Fibroblast of skin of back (primary cell): ENCODE measurements around the gene HOXB3.

Experiments used
- DNase-seq: peaks from one replicate; pipeline ENCODE4 v3.0.0-alpha.2; 2013

The HOXB3 gene

DNA sequence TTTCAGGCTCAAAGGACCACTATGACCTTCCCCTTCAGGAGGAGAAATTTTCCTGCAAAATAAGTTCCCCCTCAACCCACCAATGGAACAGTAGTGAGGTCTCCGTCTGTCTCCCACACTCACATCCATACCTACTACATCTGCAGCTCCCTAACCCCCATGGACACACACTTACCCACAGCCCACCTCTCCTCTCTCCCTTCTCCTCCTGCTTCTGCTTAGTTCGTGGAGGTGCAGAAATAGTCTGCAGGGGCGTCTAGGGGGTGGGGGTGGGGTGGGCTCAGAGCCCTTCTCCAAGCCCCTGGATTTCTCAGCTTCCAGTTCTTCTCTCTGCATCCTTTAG, 20.8 kb downstream of the HOXB3 start:
- no peak for DNase-seq

DNA sequence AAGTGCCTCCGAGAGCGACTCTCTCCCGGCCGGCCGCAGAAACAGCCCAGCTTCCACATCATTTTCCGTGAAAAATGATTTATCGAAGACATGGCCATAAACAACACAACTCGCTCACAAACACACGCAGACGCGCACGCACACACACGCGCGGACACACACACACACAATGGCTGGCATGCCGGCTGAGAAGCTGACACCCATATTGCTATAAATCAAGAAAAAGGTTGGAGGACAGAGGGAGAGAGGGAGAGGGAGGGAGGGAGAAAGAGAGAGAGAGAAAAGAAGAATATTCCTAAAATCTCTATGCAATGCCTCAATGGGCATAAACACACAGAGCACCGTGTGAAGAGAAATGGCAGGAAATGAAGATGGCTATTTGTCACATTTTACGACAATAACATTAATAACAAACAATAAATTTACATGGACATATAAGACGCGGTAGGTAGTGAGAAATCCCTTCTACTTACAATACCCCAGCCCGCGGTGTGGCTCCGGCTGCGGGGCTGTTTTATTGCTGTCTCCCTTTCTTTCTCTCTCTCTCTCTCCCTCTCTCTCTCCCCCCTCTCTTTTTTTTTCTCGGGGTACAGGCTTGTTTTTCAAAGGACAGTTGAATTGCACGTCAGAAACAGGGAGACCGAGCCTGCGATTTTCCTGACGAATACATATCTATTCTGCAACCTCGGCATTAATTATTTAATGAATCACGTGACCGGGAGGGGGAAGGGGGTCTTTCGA, 21.4 kb downstream of the HOXB3 start:
- no peak for DNase-seq

DNA sequence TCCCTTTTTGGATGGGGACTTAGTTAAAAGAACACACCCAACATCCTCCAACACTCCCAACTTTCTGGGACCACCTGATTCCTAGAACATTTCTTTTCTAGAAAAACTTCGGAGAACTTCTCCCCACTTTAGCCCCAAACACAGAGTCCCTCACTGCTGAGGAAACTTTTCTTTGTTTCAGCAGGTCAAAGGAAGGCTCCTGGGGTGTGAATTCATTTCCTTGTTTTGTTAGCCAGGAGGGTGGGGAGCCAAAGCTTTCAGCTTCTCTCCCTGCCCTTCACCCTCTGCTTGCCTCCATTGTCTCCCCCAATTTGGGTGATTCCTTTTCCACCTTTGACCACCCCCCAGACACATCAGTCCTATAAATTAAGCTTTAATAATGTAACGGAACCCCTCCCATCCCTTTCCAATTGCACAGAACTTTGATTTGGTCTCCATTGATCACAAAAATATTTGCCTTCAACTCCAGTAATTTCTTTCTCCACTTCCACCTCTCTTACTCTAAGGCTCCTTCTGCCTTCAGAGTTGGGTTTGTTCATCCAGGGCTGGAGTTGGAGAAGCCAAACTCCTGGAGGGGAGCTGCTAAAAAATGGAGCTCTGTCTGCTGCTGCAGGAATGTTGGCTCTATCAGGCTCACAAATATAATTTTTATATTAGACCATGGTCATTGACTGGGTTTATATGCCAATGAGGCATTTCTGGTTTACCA, 22.2 kb downstream of the HOXB3 start:
- DNase-seq: no peak

DNA sequence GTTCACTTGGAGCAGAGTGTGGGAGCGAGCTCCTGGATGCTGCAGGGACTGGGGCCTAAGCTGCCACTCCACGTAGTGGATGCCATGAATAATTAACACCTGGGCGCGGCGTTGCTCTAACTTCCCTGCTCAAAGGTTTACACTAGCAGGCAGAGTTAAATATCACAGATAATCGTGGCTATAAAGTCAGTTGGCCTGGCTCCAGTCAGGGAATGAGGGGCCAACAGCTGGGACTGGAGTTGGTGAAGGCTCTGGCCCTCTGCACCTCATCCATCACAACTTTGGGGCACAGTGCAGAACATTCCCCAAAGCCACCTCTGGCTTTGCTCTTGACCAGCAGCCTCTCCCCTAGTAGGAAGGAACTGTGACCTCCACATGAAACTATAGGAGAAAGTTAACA, 22.8 kb downstream of the HOXB3 start:
- DNase-seq: no peak

DNA sequence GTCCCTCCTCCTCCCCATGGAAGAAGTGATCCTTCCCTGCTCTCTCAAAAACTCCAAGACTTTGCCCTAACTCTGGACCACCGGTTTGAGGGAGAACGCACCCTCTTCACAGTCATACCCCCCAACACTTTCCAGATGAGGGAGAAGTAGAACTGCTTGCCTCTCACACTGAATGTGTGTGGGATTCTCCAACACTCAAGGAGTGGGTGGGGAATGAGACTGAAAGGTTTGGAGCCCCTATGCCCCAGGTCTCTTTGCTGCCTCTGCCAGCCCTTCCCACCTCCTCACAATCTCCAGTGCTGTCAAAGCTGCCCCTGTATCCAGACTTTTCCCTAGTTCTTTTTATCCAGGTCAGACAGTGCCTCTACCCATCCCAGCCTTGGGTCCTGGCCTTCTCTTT, 23.3 kb downstream of the HOXB3 start:
- DNase-seq: no peak

DNA sequence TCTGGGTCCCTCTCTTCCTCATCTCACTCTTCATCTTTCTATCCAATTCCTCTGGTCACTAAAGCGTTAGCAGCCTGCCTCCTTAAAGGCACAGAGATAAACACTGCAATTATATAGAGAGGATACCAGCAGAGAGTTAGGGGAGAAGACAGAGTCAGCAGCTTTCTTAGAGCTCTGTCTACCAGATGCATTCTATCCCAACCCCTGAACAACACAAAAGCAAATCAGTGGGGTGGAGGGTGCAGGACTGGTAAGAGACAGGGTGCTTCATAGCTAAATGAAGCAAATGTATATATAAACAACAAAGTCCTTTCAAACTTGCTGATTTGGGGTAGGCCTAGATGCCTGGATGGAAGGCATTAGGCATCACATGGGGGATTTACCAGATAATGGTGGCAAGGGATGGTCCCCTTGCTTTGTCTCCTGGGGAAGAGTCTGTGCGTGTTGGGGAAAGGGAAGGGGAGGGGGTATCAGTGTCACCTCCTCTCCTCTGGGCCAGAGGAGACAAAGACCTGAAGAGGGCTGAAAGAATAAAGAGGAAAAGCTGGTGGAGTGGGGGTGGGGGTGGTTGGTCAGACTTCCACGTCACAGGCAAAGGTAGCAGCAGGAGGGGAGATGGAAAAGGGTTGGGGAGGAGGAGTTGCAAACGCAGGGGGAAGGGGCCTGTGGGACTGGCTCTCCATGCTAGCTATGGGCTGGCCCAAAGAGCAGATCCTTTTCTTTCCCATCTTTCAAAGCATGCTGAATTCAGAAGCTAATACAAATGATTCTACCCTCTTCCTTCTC, 23.9 kb downstream of the HOXB3 start:
- DNase-seq: no peak

DNA sequence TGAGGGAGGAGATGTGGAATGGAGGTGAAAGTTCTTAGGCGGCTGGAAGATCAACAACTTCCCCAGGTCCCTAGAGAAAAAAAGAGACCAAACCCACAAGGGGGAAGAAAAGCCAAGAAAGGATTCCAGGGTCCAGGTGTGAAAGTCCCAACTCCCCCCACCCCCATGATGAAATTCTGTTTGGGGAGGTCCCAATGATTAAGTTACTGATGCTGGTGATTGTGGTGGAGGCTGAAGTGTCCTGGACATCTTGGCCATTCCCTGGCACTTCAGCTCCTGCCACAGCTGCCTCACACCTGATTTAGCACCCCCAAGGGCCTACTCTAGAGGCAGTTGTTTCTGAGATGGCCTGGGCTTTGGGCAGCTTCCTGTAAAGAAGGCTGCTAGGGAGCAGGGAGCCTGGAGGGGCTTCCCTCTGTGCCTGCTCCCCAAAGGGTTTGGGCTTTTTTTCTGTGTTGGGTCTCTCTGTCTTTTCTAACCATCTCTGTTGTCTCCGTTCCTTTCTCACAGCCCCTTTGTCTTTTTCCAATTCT, 25.0 kb downstream of the HOXB3 start:
- no peak for DNase-seq

DNA sequence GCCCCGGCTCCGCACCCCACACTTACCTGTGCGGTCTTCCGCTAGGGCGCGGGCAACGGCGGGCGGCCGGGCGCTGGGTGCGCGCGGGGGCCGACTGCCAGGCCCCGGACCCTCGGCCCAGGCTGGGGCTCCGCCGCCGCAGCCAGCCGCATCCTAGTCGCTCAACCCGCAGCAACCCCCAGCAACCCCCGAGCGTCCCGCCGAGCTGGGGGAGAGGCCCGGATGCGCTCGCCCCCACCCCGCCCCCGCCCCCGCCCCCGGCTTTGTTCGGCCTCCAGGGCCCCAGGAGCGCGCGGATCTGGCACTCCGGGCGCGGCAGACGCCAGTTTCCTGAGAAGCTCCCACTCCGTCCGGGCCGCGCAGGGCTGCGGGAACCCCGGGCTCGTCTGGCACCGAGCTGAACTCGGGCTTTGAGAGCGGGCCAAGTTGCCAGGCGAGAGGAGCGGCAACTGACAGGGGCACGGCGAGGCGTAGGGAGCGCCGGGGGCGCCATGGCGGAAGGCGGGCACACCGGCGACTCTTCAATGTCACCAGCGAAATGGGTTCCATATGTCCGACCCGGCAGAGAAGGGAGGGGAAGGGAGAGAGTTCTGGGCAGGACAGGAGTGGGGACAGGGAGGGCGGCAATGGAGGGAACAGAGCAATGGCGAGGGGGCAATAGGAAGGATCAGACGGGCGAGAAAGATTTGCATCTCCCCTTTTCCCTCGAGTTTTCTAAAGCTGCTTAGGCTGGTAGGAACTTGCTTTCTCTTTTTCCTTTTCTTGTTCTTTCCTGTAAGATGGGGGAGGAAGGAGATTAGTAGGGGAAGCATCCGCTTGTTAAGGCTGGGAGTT, 25.6 kb downstream of the HOXB3 start:
- peak; percentile 51 for DNase-seq

- DNase-seq: no peak
These were observed 26.2 kb downstream of the HOXB3 start for GRCh38 chr17:48563867-48564187.

- DNase-seq: no peak
These were observed 26.6 kb downstream of the HOXB3 start for GRCh38 chr17:48563385-48563838.

GRCh38 chr17:48562934-48563333, 27.1 kb downstream of the HOXB3 start:
- no peak for DNase-seq

DNA sequence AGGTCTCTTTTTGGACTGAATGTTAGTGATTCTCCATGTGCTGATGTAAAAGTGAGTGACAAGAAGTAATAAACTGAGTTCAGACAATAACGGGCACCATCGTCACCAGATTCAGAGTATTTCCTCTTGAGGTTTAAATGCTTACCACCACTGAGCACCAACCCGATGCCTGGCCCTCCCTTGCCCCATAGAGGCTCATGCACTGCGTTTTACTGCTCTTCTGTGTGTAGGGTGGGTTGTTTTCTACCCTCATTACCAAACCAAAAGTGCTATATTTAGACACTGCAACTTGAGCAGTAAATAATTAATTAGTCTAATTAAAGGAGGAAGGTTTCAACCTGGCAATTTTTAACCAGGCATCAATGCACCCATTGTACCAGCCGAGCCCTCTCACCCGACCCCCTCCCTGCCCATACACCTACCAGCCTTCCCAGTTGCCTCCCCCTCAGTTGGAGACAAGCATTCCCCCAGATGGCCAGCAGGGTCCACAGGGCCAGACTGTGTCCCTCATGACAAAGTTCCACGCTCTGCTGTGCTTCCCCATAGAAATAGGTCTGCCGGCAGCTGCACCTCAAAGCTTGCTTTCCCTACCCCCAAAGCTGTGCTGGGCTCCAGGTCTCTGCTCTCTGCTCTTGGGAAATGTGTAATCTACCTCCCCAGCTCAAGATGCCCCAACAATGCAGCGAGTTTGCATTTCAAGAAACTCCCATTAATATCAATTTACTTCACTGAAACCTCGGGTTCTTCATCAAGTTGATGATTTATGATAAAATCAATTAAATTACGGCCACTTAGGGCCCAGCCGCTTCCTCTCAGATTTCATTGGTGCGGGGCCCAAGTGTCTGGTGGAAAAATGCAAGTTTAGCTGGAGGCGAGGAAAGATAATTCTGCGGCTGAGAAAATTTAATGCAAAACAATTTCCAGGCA, 27.9 kb downstream of the HOXB3 start:
- no peak for DNase-seq

DNA sequence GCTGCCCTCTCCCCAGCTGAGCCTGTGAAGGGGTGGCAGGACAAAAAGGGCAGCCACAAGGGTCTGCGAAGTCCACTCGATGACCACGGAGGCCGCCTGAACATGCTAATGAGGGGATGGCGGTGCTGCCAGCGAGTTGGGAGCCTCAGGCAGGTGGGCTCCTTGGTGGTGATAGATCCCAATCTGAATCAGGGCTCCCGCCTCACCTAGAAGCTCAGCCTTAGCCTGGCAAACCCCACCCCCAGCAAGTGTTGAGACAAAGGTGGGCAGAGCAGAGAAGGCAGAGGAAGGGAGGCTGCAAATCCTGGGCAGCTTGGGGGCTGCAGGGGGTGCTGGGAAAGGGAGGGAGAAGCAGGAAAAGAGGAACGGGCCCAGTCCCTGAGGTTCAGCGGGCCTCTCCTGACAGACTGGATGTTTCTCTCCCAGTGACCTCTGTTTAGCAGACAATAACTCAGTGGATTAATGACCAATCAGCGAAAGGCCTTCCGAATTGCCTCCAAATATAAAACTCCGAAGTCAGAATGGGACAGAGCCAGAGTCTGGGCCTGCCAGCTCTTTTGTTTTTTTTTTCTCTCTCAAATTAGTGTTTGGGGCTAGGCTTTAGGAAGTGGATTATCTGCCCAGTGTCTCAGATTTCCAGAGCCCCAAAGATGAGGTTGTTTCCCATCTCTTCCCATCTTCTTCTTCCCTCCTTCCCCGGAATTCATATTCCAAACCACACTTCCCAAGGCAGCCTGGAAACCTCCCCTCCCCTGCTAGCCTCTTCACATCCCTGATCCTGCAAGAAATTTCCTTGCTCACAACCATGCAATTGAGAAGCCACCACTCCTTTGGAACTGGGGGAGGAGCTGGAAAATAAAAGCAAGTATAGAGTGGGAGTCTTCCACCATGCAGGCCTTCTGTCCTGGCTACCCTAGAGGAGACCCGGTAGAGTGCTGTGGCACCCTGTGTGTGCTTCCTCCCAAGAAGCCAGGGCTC, 29.9 kb downstream of the HOXB3 start:
- no peak for DNase-seq

DNA sequence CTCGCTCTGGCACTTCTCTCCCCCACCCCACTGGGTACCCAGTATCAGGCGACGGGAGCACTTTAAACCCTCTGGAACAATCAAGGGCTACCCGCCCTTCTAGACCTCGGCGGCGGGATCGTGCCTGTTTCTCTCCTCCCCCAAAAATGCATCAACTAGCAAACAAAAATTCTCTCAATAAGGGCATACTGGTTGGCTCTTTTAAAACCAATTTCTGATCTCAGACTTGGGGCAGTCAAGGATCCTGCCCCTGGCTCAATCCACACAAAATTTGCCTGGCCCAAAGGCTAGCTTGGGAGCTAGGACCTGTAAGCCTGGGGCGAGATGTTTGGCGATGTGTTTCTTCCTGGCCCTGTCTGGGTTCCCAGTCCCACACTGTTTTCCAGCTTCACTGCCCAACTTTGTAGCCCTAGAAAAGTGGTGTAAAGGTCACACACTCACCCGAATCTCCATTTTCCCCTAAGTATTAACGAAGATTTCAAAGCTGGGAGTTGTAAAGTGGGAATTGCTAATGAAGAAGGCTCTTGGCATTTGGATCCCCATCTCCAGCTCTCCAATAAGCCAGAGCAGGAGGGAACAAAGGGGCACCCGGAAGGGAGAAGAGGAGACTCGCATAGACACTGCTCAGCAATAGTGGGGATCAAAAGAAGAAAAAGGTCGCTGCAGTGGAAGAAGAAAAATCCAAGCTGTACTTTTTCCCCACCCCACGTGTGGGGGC, 30.8 kb downstream of the HOXB3 start:
- no peak for DNase-seq

GRCh38 chr17:48558831-48559121, 31.3 kb downstream of the HOXB3 start:
- no peak for DNase-seq

- no peak for DNase-seq
These were observed 31.8 kb downstream of the HOXB3 start for GRCh38 chr17:48558057-48558830.

GRCh38 chr17:48556576-48557401, 33.3 kb downstream of the HOXB3 start:
- DNase-seq: no peak

GRCh38 chr17:48556229-48556575, 33.8 kb downstream of the HOXB3 start:
- no peak for DNase-seq
